ENCODE data around the gene NUFIP1. TPM values are rescaled to one million over a fixed set of nuclear protein-coding genes. Genes with fewer than 3 reads are reported as not detected.

NUFIP1 gene
- total and polyA plus RNA-seq, 5 donors = 2.1 to 4.6 (median 3.4) TPM

- DNase-seq (no peak), ATAC-seq (no peak)
- 86% methylated on average over 2 of the region's 2 CpGs for WGBS
- Histone ChIP-seq H3K27ac (ENCODE audit: low read length) (no peak overlapping the region), H3K4me1 (ENCODE audit: control insufficient read depth, insufficient read depth, low read length) (no peaks in the 10 kb centered on the region), H3K4me3 (ENCODE audit: low read length) (no peak overlapping the region), H3K27me3 (ENCODE audit: control insufficient read depth, insufficient read depth) (no peaks in the 10 kb centered on the region), H3K9me3 (ENCODE audit: control insufficient read depth, low read length) (no peaks in the 10 kb centered on the region)
- intact Hi-C loops (cut with DNase I) = no loop called here
These were observed 14.8 kb upstream of the NUFIP1 start for GRCh38 chr13:45004096-45004495.

GRCh38 chr13:45003417-45003816 lies 14.1 kb upstream of the NUFIP1 start:
- intact Hi-C loops (cut with DNase I) = no loop called here
- H3K4me1 ChIP-seq (ENCODE audit: control insufficient read depth, insufficient read depth, low read length) = no peaks in the 10 kb centered on the region
- no peak for DNase-seq
- H3K9me3 ChIP-seq (ENCODE audit: control insufficient read depth, low read length) = no peaks in the 10 kb centered on the region
- no peak overlapping the region for H3K27ac ChIP-seq (ENCODE audit: low read length)
- no peak for ATAC-seq
- no peak overlapping the region for H3K4me3 ChIP-seq (ENCODE audit: low read length)
- H3K27me3 ChIP-seq (ENCODE audit: control insufficient read depth, insufficient read depth) = no peaks in the 10 kb centered on the region

DNA sequence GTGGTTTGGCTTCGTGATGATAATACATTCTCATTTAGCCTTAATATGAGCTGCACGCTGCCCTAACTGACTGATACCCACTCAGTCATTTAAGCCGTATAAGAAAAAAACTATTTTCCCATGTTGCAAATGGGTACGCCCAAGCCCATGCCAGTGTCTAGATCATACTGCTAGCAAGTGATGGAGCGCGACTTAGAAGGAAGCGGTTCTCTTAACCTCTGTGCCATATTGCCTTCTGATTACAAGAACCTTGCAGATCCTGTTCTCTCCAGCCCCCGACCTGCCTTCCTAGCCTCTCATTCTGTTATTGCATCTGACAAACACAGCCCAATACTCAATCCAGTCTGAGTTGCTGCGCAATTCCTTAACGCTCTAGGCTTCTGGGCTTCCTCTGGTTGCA lies 670 bp upstream of the NUFIP1 start:
- Histone ChIP-seq H3K27ac (ENCODE audit: low read length) (peak overlapping the region; percentile 50), H3K9me3 (ENCODE audit: control insufficient read depth, low read length) (no peaks in the 10 kb centered on the region), H3K27me3 (ENCODE audit: control insufficient read depth, insufficient read depth) (no peaks in the 10 kb centered on the region), H3K4me3 (ENCODE audit: low read length) (peak overlapping the region; percentile 76), H3K4me1 (ENCODE audit: control insufficient read depth, insufficient read depth, low read length) (no peaks in the 10 kb centered on the region)
- ATAC-seq (peak in 1 of 2 donors; percentile 5), DNase-seq (no peak)
- 10% methylated on average over 10 of the region's 10 CpGs for WGBS
- intact Hi-C loops (cut with DNase I) = no loop called here

DNA sequence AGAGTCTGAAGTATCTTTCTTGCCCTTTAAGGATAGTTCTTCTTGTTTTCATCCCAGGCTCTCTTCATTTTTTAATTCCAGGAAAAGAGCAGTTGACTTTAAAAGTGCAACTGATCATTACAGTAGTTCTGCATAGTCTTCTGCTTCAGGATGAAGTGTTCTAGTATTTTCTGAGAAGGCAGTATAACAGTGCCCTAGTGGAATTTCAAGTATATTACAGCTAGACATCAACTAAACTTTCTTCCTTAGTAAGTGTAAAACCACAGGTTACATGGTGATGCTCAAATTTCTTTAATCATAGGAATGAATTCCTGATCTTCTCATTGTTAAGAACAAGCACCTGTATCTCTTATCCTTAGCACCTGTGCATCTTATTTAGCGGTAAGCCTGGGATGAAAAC lies 10.9 kb downstream of the NUFIP1 start:
- ATAC-seq = no peak
- H3K4me3 ChIP-seq (ENCODE audit: low read length) = no peak overlapping the region
- intact Hi-C loops (cut with DNase I) = loop anchor here in 3 of 4 donors (10.0 kb wide), 3 partner anchors 326 to 1074 kb away; no protein-coding TSS in a partner anchor

GRCh38 chr13:44976949-44977583 lies 12.2 kb downstream of the NUFIP1 start:
- intact Hi-C loops (cut with DNase I) = loop anchor here in 3 of 4 donors (10.0 kb wide), 3 partner anchors 328 to 1072 kb away; no protein-coding TSS in a partner anchor
- H3K9me3 ChIP-seq (ENCODE audit: control insufficient read depth, low read length) = no peaks in the 10 kb centered on the region
- H3K27ac ChIP-seq (ENCODE audit: low read length) = no peak overlapping the region
- no peak for DNase-seq
- no peaks in the 10 kb centered on the region for H3K27me3 ChIP-seq (ENCODE audit: control insufficient read depth, insufficient read depth)
- ATAC-seq = no peak
- H3K4me1 ChIP-seq (ENCODE audit: control insufficient read depth, insufficient read depth, low read length) = no peaks in the 10 kb centered on the region
- WGBS = 50% methylated on average over 1 of the region's 1 CpG
- H3K4me3 ChIP-seq (ENCODE audit: low read length) = no peak overlapping the region

More for the DNA sequence above, 10.9 kb downstream of the NUFIP1 start:
- no peaks in the 10 kb centered on the region for H3K4me1 ChIP-seq (ENCODE audit: control insufficient read depth, insufficient read depth, low read length)
- no peak overlapping the region for H3K27ac ChIP-seq (ENCODE audit: low read length)
- 96% methylated on average over 1 of the region's 1 CpG for WGBS
- no peaks in the 10 kb centered on the region for H3K27me3 ChIP-seq (ENCODE audit: control insufficient read depth, insufficient read depth)
- no peaks in the 10 kb centered on the region for H3K9me3 ChIP-seq (ENCODE audit: control insufficient read depth, low read length)
- no peak for DNase-seq

GRCh38 chr13:44976196-44976595 lies 13.1 kb downstream of the NUFIP1 start:
- Histone ChIP-seq H3K4me1 (ENCODE audit: control insufficient read depth, insufficient read depth, low read length) (no peaks in the 10 kb centered on the region), H3K27ac (ENCODE audit: low read length) (no peak overlapping the region), H3K27me3 (ENCODE audit: control insufficient read depth, insufficient read depth) (no peaks in the 10 kb centered on the region), H3K9me3 (ENCODE audit: control insufficient read depth, low read length) (no peaks in the 10 kb centered on the region), H3K4me3 (ENCODE audit: low read length) (no peak overlapping the region)
- DNase-seq (no peak), ATAC-seq (no peak)
- intact Hi-C loops (cut with DNase I) = loop anchor here in 3 of 4 donors (10.0 kb wide), 3 partner anchors 329 to 1071 kb away; no protein-coding TSS in a partner anchor
- WGBS = 87% methylated on average over 3 of the region's 3 CpGs

GRCh38 chr13:44974056-44974793 lies 15.0 kb downstream of the NUFIP1 start:
- no peaks in the 10 kb centered on the region for H3K4me1 ChIP-seq (ENCODE audit: control insufficient read depth, insufficient read depth, low read length)
- H3K27me3 ChIP-seq (ENCODE audit: control insufficient read depth, insufficient read depth) = no peaks in the 10 kb centered on the region
- ATAC-seq (peak; percentile 55 to 76), DNase-seq (peak; percentile 49 to 76 (median 51))
- H3K9me3 ChIP-seq (ENCODE audit: control insufficient read depth, low read length) = no peaks in the 10 kb centered on the region
- no peak overlapping the region for H3K4me3 ChIP-seq (ENCODE audit: low read length)
- WGBS = 67% methylated on average over 9 of the region's 9 CpGs
- intact Hi-C loops (cut with DNase I) = loop anchor here in 3 of 4 donors (5.0 to 10.0 kb wide), 4 partner anchors 331 to 1069 kb away; no protein-coding TSS in a partner anchor
- no peak overlapping the region for H3K27ac ChIP-seq (ENCODE audit: low read length)

DNA sequence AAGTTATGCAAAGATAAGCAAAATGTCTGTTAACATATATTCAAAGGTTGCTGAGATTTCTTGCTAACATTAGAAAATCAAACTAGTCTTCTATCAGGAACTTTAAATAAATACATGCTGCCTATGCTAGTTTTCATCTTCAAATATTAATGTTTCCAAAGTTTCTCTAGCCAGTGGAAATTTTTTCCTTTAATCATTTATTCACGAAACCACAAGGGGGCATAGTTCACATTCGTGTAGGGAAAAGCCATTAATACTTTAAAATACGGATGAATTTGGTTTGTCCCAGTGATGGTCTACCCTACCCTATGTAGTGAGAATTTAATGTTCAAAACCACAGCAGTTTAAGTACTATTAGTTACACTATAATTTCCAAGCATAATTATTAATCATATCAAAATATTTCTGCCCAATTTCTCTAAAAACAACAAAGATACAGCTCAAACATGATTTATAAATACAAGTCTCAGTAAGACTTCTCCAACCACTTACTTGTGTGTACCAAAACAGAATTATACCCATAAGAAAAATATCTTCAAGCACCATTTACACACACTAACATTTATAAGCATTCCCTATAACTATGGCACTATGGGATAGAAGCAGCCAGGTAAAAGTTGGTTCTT lies 16.2 kb downstream of the NUFIP1 start:
- no peaks in the 10 kb centered on the region for H3K27me3 ChIP-seq (ENCODE audit: control insufficient read depth, insufficient read depth)
- intact Hi-C loops (cut with DNase I) = loop anchor here in 3 of 4 donors (5.0 to 10.0 kb wide), 4 partner anchors 332 to 1068 kb away; no protein-coding TSS in a partner anchor

GRCh38 chr13:44971656-44972595 lies 17.3 kb downstream of the NUFIP1 start:
- ATAC-seq = no peak

More for the DNA sequence above, 16.2 kb downstream of the NUFIP1 start:
- H3K4me1 ChIP-seq (ENCODE audit: control insufficient read depth, insufficient read depth, low read length) = no peaks in the 10 kb centered on the region
- H3K9me3 ChIP-seq (ENCODE audit: control insufficient read depth, low read length) = no peaks in the 10 kb centered on the region
- no peak overlapping the region for H3K27ac ChIP-seq (ENCODE audit: low read length)
- 5% methylated on average over 3 of the region's 3 CpGs for WGBS
- DNase-seq (no peak), ATAC-seq (no peak)
- H3K4me3 ChIP-seq (ENCODE audit: low read length) = no peak overlapping the region

More at GRCh38 chr13:44971656-44972595, 17.3 kb downstream of the NUFIP1 start:
- no peaks in the 10 kb centered on the region for H3K9me3 ChIP-seq (ENCODE audit: control insufficient read depth, low read length)
- H3K27me3 ChIP-seq (ENCODE audit: control insufficient read depth, insufficient read depth) = no peaks in the 10 kb centered on the region
- H3K27ac ChIP-seq (ENCODE audit: low read length) = no peak overlapping the region
- H3K4me1 ChIP-seq (ENCODE audit: control insufficient read depth, insufficient read depth, low read length) = no peaks in the 10 kb centered on the region
- H3K4me3 ChIP-seq (ENCODE audit: low read length) = no peak overlapping the region
- WGBS = 87% methylated on average over 7 of the region's 7 CpGs
- intact Hi-C loops (cut with DNase I) = loop anchor here in 3 of 4 donors (5.0 to 10.0 kb wide), 4 partner anchors 333 to 1067 kb away; no protein-coding TSS in a partner anchor
- no peak for DNase-seq
